ENCODE data around the gene RPTOR. TPM values are rescaled to one million over a fixed set of nuclear protein-coding genes. Genes with fewer than 3 reads are reported as not detected.

Gene RPTOR
- total and polyA plus RNA-seq, 10 of the 15 experiments (the other 5 are each of a cell fraction or from before 2014, with no cell fraction given), result 0.18 to 32.1 (median 7.8) TPM

GRCh38 chr17:80523054-80523744, 21.4 kb upstream of the RPTOR start:
- intact Hi-C loops (cut with micrococcal nuclease; ENCODE audit: unreplicated experiment) (no loop called here), in situ Hi-C loops (cut with MboI) (no loop called here)
- Histone ChIP-seq H4K20me1 (ENCODE audit: control insufficient read depth, insufficient read depth) (no peaks in the 10 kb centered on the region), H3K4me1 (ENCODE audit: control insufficient read depth, insufficient read depth, low read length) (no peaks in the 10 kb centered on the region), H3K9ac (ENCODE audit: control insufficient read depth, insufficient read depth, low read length) (no peak overlapping the region), H3K4me3 (no peak overlapping the region), H3K27ac (ENCODE audit: control insufficient read depth, insufficient read depth) (no peak overlapping the region), H3K4me2 (ENCODE audit: control insufficient read depth, insufficient read depth) (no peak overlapping the region), H2AFZ (ENCODE audit: control insufficient read depth, low read depth, low read length) (no peak overlapping the region), H3K36me3 (ENCODE audit: control insufficient read depth in 2 of 2, insufficient read depth in 2 of 2, low read length in 1 of 2) (no peaks in the 10 kb centered on the region), H3K9me3 (replicated peaks; ENCODE audit: control insufficient read depth, insufficient read depth, low read length) (no peaks in the 10 kb centered on the region), H3K79me2 (ENCODE audit: control insufficient read depth, insufficient read depth, low read length) (no peaks in the 10 kb centered on the region), H3K27me3 (replicated peaks in 1 of 2; ENCODE audit: control insufficient read depth in 2 of 2, insufficient read depth in 2 of 2, low read length in 1 of 2) (peaks cover 0 to 4% of the 10 kb centered on the region in 2 experiments; a peak in 3 of 4 replicates)
- BruUV-seq (replicated peaks), result no TSS peak
- CTCF ChIA-PET, result no interaction called here
- 50% methylated on average over 12 of the region's 12 CpGs for WGBS (ENCODE audit: insufficient coverage, insufficient replicate concordance, low lambda C conversion rate, missing lambda C conversion rate)
- TF ChIP-seq JUNB (IDR thresholded peaks at IDR 0.05) (no peak), REST (IDR thresholded peaks at IDR 0.05; ENCODE audit: low read depth, low read length) (no peak), TCF3 (IDR thresholded peaks at IDR 0.05; ENCODE audit: borderline replicate concordance, insufficient read depth, low read depth, low read length) (no peak), SKIL (IDR thresholded peaks at IDR 0.05; ENCODE audit: low read depth, poor library complexity, severe bottlenecking) (no peak), FOS (IDR thresholded peaks at IDR 0.05; ENCODE audit: borderline replicate concordance, extremely low read depth, insufficient read length) (no peak), BCL11A (IDR thresholded peaks at IDR 0.05; ENCODE audit: low read depth, low read length) (no peak), ZNF384 (IDR thresholded peaks at IDR 0.05; ENCODE audit: borderline replicate concordance, low read depth, low read length) (no peak), IRF4 (IDR thresholded peaks at IDR 0.05; ENCODE audit: low read depth, low read length) (no peak), NKRF (conservative IDR thresholded peaks at IDR 0.05) (no peak), USF2 (IDR thresholded peaks at IDR 0.05; ENCODE audit: borderline replicate concordance, low read depth, low read length) (no peak), ZNF274 (IDR thresholded peaks at IDR 0.05; ENCODE audit: insufficient read depth, insufficient read length) (no peak), TCF12 (IDR thresholded peaks at IDR 0.05; ENCODE audit: low read depth, low read length) (no peak), SP1 (IDR thresholded peaks at IDR 0.05; ENCODE audit: low read depth, low read length) (no peak)
- SMC1A ChIA-PET (ENCODE audit: uncharacterized antibody, unreplicated experiment), result no interaction called here
- DNase-seq (ENCODE audit: low read depth, low spot score) (no peak), ATAC-seq (no peak), FAIRE-seq (no peak)
- RAD21 ChIA-PET (ENCODE audit: unreplicated experiment), result no interaction called here
- POLR2A ChIA-PET, result no interaction called here
